Ishikawa (cell line): ENCODE results near the gene STARD3.

Experiments used
- CREB1 ChIP-seq: IDR thresholded peaks from 2 replicates; pipeline ENCODE4 v1.6.1; 2012; ENCODE audit warnings: low read depth
- NFIC ChIP-seq: IDR thresholded peaks from 2 replicates; pipeline ENCODE4 v1.6.1; 2012
- TAF1 ChIP-seq: IDR thresholded peaks from 2 replicates; pipeline ENCODE4 v1.6.1; 2012; ENCODE audit warnings: low read depth, mild to moderate bottlenecking
- YY1 ChIP-seq: IDR thresholded peaks from 2 replicates; pipeline ENCODE4 v1.6.1; 2012; ENCODE audit warnings: low read depth

- TF ChIP-seq NFIC, result no peak
- no peak for TF ChIP-seq CREB1
- no peak for TF ChIP-seq YY1
- no peak for TF ChIP-seq TAF1
Observed at GRCh38 chr17:39667262-39667944, 30.5 kb downstream of the STARD3 start.
